IPS-11a (cell line): ENCODE data around the gene BRPF1.

ENCODE experiments used
- H3K4me3 ChIP-seq: one replicate; pipeline ENCODE4 v1.5.1; 2013; ENCODE audit warnings: low read depth, low read length, control low read depth

Gene BRPF1

DNA sequence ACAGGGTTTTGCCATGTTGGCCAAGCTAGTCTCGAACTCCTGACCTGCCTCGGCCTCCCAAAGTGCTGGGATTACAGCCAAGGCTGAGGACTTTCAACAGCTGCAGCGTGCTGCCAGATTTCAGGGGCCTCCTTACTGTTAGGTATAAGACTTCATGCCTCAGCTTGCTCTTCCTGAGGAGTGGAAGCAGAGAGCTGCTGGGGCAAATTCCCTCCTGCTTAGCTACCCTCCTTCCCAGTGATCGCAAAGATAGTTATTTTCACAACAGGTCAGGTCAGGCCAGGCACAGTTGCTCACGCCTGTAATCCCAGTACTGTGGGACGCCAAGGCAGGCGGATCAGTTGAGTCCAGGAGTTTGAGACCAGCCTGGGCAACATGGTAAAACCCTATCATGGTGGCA is 30.5 kb upstream of the BRPF1 start:
- H3K4me3 ChIP-seq, result no peak overlapping the region

DNA sequence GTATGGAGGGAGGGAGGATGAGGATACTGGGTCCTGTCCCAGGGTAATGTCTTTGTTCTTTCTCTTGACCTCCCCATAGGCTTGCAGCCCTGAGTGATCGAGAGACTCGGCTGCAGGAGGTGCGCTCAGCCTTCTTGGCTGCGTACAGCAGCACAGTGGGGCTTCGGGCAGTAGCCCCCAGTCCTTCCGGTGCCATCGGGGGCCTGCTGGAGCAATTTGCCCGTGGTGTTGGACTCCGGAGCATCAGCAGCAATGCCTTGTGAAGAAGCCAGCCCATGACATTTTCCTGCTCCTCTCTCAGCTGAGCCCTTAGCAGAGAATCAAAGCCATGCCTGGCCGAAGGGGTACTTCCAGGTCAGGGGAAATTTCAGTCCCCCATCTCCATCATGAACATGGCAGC is 29.8 kb upstream of the BRPF1 start:
- H3K4me3 ChIP-seq, result no peak overlapping the region

DNA sequence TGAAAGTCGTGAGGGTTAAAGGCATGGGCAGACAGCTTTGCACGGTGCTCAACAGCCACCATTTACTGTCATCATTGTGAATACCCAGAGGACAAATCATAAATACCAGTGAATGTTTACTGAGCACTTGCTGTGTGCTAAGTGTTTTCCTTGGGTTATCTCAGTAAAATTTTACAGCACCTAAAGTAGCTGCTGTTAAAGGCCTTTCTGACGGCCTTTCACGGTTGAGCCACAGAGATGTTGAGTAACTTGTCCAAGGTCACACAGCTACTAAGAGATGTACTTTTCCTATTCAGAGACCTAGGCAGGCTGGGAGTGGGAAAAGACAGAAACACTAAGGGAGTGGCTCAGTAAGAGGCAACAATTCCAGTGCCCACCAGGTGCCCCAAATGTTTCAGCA is 28.3 kb upstream of the BRPF1 start:
- no peak overlapping the region for H3K4me3 ChIP-seq

DNA sequence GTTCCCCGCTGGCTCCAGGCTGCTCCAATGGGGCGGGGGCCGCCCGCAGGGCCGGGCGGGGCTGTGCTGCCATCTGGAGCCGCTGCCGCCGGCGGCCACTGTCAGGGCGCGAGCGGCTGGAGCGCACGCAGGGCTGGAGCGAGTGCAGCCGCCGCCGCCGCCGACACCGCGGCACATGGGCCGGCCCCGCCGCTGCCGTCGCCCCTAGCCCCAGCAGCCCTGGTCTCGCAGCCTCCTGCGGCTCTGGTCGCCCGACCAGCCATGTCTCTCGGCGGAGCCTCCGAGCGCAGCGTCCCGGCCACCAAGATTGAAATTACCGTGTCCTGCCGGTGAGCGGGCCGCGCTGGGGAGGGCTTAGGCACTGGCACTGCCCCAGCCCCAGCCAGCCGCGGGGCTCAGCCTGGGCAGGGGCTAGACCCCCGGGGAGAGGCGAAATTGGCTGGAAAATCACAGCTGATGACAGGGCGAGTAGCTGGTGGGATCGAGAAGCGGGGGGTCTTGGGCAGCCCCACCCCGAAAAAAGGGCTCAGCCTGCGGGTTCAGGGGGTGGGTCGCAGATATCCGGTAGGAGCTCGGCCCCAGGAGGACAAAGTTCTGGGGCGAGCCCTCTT is 27.7 kb upstream of the BRPF1 start, which contains the start of gene CPNE9:
Gene CPNE9, plus strand, starts transcription at position 98 of the 611 bp plus-strand sequence. Its CDS starts 164 bp downstream, at position 262.
- H3K4me3 ChIP-seq, result peak within 1 kb of the TSS; percentile 44

DNA sequence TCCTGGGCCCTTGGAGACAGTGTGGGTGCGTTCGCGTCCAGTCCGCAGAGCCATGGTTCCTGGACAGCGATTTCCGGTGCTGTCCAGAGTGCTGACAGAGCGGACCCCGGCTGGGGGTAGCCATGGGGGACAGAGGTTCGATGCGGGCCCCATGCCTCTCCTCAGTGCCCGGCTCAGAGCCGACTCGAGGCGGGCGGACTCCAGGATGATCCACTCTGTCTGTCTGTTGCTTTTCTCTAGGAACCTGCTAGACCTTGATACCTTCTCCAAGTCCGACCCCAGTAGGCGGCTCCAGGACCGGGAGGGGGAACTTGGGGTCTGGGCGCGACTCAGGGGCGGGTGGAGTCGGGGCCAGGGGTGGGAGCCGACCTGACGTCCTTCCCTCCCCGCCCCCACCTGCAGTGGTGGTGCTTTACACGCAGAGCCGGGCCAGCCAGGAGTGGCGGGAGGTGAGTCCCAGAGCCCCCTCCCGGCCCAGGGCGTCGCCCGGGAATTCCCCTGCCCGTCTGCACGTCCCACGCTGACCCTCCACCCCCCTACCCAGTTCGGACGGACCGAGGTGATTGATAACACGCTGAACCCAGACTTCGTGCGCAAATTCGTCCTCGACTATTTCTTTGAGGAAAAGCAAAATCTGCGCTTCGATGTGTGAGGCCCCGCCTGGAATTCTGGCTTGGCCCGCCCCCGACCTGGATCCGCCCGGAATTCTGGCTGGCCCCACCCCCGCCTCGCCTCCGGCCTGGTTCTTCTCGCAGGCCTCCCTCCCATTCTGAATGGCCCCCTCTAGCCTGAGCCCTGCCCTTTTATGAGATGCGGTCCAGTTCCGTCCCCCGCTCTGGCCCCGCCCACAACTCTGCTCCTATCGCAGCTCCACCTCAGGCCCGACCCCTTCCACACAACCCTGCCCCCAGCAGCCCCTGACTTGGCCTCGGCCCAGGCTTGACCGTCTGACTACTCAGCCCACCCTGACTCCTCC is 26.9 kb upstream of the BRPF1 start:
- H3K4me3 ChIP-seq, result peak overlapping the region; percentile 44

DNA sequence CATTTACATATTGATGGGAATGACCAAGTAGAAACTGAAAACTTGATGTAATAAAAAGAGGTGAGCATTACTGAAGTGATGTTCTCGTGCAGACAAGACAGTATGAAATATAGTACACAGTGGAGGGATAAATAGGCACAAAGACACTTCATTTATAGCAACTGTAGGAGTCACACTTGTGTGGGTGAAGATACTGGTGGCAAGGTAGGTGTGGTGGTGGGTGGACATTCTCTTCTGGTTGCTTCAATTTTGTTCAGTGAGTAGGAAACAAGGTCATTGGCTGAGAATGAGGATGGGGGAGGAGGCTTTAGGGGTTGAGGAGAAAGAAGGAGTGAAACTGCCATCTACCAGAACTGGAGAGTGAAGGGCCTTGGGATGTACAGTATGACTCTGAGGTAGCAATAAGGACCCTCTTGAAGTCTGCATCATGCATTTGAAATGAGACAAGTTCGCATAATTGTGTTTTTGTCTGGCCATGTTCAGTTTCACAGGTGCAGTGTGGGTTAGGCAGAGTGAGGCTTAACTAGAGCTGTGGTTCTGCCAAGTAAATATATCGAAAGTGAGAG is 21.3 kb upstream of the BRPF1 start:
- no peak overlapping the region for H3K4me3 ChIP-seq

DNA sequence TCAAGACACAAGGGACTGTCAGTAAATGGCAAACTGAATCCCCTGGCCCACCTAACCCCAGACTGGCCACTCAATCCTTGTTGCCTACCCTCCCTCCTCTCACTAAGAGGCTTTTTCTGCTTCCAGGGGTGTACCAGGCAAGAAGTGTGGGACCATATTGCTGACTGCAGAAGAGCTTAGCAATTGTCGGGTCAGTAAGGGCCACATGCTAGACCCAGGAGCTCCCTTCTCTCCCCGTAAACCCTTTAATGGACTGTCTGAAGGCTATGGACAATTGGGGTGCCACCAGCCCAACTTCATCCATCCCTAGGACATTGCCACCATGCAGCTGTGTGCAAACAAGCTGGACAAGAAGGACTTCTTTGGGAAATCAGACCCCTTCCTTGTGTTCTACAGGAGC is 19.1 kb upstream of the BRPF1 start:
- no peak overlapping the region for H3K4me3 ChIP-seq

DNA sequence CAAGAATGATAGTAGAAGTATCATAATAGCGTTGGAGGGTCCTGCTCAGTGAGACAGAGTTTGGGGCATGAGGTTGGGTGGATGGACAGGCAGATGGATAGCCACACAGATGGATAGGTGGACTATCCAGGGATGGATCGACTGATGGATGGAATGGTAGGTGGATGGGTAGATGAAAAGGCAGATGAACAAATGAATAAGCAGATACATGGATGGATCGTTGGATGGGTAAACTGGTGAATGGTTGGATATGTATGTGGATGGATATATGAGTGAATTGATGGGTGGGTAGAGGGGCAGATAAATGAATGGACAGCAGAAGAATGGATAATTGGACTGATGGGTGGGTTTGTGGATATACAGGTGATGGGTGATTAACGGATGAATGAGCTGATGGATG is 18.4 kb upstream of the BRPF1 start:
- no peak overlapping the region for H3K4me3 ChIP-seq

DNA sequence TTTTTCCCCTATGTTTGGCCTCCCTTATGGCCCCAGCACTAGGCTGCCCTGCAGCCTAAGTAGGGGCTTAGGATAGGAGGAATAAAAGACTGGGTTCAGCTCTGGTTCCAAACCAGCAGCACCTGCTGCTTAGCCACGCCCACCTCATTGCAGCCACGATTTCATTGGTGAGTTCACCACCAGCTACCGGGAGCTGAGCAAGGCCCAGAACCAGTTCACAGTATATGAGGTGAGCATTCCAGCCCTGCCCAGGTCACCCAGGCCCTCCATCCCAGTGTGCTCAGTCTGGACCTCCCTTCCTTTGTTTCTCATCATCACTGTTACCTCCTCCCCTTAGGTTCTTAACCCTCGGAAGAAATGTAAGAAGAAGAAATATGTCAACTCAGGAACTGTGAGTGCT is 16.4 kb upstream of the BRPF1 start:
- H3K4me3 ChIP-seq, result no peak overlapping the region

DNA sequence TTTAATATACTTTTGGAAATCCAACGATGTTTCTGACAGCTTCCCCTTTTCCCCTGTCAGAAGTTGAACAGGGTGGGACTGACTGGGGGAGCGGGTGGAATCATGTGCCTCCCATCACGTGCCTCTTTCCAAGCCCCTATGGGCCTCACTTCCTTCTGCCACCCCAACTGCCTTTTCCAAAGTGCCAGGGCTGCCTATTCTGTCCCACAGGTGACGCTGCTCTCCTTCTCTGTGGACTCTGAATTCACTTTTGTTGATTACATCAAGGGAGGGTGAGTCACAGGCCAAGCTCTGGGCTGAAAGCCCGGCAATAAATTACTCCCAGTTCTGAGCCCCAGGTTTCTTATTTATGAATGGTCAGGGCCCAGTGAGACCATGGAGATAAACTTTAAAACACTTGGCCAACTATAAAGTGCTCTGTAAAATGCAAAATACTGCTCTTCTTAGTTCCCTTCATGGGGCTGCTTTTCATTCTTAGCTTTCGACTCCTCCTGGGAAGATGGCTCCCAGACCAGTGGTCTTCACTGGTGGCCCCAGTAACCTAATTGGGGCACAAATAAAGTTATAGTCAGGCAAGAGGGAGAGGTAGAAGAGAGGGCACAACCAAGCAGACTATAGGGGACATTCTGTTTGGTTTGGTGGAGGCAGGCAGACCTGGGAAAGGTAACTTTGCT is 15.6 kb upstream of the BRPF1 start:
- H3K4me3 ChIP-seq, result no peak overlapping the region

DNA sequence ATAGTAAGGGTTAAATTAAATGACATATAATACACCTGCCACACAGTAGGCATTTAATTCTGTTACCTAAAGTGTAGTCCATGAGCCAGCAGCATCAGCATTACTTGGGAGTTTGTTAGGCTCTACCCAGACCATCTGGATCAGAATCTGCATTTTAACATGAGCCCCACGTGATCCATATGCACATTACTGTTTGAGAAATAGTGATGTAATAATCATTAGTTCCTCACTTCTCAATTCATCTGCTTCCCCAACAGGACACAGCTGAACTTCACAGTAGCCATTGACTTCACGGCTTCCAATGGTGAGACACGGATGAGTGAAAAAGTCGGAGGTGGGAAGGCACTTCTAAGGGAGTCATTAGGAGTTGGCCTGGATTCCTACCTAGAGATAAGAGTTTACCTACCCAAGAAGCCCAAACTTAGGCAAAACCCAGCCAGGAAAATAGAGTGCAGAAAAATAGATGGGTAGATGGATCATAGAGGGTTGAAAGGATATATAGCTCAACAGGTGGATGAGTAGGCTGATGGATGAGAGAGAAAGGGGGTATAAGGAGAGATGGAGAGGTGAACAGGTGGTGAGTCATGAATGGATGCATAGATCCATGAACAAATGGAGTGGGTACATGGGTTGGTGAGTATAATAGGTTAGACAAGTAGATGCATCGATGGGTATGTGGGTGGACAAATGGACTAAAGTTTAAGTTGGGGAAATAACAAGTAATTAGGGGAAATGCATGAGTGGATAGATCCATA is 14.6 kb upstream of the BRPF1 start:
- H3K4me3 ChIP-seq, result no peak overlapping the region

DNA sequence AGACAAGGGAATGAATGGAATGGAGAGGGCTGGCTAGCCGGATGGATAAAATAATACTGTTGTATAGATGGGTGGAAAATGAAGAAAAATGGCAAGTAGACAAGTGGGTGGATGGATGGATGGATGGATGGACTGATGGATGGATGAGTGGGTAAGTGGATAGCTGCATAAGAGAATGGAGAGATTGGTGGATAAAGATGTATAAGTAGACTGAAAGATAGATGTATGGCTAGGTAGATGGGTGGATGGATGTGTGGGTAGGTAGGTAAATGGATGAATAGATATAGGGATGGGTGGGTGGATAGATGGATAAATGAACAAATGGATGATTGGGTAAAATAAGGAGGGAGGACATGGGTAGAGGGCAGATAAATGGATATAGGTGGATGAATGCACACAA is 14.0 kb upstream of the BRPF1 start:
- no peak overlapping the region for H3K4me3 ChIP-seq

DNA sequence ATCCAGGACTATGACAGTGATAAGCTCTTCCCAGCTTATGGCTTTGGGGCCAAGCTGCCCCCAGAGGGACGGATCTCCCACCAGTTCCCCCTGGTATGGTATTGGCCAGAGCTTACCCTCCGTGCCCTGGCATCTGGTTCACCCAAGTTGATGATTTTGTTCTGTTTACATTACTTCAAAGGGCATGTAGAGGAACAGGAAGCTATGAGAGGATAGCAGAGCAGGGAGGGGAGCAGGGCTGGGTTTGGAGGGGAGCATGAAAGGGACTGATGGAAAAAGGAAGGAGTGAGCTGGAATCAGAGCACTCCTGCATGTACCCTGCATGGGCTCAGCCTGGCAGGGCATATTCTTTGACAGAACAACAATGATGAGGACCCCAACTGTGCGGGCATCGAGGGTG is 13.4 kb upstream of the BRPF1 start:
- H3K4me3 ChIP-seq, result no peak overlapping the region

DNA sequence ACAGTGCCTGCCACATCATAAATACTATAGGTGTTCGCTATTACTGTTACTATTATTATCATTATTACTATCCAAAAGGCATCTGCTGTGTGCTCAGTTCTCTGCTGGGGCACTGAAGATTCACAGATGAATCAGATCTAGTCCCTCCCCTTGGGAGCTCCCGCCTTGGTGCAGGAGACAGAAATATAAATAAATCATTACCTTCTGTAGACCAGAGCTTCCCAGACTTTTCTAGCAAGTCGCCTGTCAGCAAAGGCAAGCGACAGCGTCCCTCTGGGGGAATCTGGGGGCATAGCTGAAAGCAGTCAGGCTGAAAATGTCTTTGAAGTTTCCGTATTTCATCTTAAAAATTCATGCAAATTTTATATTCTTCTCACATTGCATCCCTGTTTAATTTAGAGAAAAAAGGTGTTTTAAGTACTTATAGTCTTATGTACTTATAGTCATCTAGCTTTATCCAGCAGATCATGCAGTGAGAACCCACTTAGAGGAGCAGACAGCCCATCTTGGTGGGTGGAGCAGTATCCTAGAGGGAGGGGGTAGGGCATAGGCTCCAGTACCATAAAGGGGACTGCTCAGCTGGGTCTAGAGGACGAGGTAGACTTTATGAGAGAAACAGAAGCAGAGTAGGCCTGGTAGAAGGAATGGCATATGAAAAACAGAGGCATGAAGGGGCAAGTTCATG is 10.4 kb upstream of the BRPF1 start:
- no peak overlapping the region for H3K4me3 ChIP-seq

DNA sequence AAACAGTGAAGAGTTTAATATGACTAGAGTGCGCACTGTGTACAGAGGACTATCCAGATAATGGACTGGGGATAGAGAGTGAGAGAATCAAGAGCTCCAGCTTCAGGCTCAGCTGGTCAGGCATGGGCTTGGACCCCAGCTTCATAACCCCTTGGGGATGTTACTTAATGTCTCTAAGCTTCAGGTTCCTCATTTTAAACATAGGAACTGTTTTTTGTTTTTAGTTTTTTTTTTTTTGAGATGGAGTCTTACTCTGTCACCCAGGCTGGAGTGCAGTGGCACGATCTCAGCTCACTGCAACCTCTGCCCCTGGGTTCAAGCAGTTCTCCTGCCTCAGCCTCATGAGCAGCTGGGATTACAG is 9.9 kb upstream of the BRPF1 start:
- H3K4me3 ChIP-seq, result no peak overlapping the region

DNA sequence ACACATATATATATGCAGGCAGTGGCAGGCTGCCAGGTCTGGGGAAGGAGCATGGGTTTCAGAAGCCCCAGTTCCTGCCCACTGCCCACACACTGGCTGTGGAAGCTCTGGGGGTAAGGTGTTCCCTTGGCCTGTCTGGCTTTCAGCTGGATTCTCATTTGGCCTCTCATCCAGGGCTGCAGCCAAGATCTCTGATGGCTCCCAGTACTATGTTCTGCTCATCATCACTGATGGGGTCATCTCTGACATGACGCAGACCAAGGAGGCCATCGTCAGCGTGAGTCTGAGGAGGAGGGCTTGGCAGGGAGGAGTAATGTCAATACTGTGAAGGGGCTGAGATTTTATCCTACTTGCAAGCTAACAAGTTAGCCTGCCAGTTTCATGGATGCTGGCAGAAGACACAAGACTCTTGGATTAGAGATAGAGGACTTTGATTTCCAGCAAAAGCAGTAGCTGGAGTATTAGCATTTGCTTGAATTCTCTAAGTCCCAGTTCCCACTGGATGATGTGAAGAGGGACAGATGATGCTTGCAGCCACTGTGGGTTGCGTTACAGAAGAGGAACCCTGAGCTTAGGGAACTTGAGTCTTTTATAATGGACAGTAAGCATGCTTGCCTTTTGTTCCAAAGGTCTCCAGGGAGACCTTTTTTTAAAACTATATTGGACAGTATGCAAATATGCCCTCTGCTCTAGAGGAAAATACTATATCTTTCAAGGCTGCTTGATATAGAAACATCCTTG is 5.6 kb upstream of the BRPF1 start:
- no peak overlapping the region for H3K4me3 ChIP-seq

DNA sequence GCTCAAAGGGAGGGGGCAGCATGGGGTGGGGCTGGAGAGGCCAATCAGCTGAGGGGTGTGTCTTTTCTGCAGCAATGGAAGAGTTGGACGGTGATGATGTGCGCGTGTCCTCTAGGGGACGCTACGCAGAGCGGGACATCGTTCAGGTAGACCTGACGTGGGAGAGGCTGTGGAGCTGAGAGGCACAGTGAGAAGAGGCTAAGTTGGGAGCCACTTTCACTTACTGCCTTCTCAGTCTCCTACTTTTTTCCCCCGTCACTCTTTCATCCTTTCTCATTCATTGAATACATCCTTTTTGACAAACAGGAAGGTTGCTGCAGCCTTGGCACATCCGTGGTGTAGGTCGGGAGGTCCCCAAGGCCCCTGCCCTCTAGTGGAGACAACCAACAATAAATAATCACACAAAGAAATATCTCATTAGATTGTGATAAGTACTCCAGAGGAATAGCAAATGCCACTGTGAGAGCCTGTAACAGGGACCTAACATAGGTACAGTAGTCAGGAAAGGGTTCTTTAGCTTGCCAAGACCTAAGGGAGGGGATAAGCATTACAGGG is 4.4 kb upstream of the BRPF1 start:
- peak overlapping the region; percentile 27 for H3K4me3 ChIP-seq

DNA sequence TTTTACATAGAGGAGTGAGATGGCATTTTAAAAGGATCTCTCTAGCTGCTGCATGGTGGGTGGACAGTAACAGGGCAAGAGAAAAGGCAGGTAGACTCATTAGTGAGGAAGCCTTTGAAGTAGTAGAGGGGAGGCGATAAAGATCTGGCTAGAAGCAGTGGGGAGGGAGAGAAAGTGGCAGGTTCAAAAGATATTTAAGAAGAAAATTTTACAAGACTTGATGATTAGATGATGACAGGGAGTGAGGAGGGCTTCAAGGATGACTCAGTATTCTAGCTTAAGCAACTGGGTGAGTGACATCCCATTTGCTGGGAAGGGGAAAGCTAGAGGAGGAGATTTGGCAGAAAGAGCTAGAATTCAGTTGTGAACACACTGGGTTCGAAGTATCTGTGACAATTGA is 3.8 kb upstream of the BRPF1 start:
- no peak overlapping the region for H3K4me3 ChIP-seq

DNA sequence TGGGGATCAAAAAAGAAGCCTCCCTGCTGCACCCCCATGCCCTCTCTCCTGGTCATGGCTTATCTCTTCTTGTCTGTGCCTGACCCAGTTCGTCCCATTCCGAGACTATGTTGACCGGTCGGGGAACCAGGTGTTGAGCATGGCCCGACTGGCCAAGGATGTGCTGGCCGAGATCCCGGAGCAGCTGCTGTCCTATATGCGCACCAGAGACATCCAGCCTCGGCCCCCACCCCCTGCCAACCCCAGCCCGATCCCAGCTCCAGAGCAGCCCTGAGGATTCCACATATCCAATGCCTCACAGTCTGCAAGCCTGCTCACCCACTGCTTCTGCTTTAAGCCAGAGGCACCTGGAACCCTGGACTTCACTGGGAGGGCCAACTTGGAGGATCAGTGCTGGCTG is 2.1 kb upstream of the BRPF1 start:
- no peak overlapping the region for H3K4me3 ChIP-seq
